Measurements from ENCODE around the gene GLRX.
"Not testable (repeated sequence)": the region's sequence is repeated elsewhere in the genome, so short reads cannot be mapped to it uniquely, and the experiment has no call there.

GLRX gene

DNA sequence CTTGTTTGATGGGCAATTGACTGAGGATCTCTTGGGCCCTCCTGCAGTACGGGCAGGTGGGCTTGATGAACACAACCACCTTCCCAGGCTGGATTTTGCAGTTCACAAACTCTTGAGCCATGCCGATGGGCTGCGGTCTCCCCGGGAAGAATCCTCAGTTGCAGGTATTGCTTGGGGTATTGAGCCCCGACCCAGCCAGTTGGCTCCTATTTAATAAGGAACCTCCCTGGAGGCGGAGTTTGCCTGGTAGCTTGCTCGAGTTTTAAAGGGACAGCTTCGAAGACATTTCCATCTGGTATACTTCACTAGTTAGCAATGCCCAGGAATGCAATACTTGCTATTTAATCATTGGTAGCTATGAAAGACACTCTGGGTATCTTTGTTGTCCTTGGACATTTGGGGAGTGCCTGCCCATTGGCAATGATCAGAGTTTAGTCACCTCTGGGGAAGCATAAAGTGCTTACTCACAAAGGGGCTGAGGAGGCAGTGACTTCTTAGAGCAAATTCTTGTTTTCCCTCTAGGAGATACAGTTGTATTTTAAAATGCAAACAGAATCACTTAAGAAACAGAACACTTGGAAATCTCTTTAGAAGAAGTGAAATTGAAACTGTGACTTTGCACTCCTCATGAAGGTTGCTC, at the start of gene GLRX:
Gene GLRX, minus strand, starts transcription at position 185 of the 640 bp plus-strand sequence. Its CDS starts 64 bp downstream, at position 121.
- peak in 1 of 3 experiments; percentile 35 for DNase-seq (ENCODE audit: low read depth in 3 of 3)

- no peak for DNase-seq (ENCODE audit: low read depth in 3 of 3)
Observed at GRCh38 chr5:95871146-95871806, 48.8 kb upstream of the GLRX start.

DNA sequence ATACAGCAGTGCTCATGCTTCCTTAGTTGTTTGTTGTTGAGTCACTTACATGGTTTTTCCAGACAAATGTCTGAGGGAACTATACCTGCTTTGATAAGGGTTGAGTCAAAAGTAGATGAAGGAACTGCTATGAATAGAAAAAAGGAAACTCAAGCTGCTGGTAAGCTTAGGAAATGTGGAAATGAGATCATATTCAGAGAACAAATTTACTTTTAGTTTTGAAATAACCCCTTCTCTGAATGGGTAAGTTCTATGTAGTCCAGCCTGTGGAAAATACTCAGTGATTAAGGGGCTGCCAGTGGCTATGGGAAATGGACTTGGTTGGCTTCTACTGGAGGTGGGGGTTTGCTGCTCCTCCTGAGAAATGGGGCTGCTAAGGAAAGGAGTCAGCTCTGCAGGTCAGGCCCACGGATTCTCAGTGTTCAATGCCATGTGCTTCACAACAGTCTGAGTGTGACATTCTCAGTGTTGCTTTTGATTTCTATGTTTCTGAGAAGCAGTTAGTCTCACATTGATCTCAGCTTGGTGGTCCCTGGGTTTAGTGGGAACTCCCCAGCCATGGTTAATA, 47.7 kb upstream of the GLRX start:
- peak in 2 of 3 experiments; percentile 15 to 25 for DNase-seq (ENCODE audit: low read depth in 3 of 3)

- DNase-seq (ENCODE audit: low read depth in 3 of 3): not testable (repeated sequence)
Observed at GRCh38 chr5:95869173-95869855, 46.8 kb upstream of the GLRX start.

- DNase-seq (ENCODE audit: low read depth in 3 of 3): no peak
Observed at GRCh38 chr5:95868136-95868535, 45.6 kb upstream of the GLRX start.

DNA sequence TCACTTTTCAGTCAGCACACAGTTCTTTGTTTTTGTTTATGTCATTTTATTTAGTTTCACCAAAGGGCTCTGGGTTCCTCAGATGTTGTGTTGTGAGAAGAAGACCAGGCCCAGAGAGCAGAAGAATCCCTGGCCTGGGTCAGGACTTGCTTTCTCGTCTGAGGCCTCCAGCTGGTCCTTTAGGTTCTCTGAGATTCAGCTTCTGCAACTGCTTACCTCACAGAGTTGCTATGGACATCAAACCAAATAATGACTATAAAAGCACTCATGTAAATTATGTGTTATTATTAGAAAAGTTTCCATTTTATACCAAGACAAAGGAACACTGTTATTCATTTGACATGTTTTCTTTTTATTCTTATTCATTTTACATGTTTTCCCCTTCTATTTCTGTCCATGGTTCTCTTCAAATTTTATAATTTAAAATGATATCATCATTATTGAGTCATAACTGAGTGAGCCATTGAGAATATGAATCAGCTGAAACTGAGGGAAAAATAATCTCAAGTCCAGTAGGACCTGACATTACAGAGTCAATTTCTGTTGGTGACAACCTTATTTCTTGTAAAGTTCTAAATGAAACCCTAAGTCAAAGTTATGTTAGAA, 44.0 kb upstream of the GLRX start:
- no peak for DNase-seq (ENCODE audit: low read depth in 3 of 3)

- DNase-seq (ENCODE audit: low read depth in 3 of 3): no peak
Observed at GRCh38 chr5:95864944-95865504, 42.5 kb upstream of the GLRX start.

- no peak for DNase-seq (ENCODE audit: low read depth in 3 of 3)
Observed at GRCh38 chr5:95864456-95864855, 41.9 kb upstream of the GLRX start.

GRCh38 chr5:95863383-95863757, 40.8 kb upstream of the GLRX start:
- no peak for DNase-seq (ENCODE audit: low read depth in 3 of 3)

DNA sequence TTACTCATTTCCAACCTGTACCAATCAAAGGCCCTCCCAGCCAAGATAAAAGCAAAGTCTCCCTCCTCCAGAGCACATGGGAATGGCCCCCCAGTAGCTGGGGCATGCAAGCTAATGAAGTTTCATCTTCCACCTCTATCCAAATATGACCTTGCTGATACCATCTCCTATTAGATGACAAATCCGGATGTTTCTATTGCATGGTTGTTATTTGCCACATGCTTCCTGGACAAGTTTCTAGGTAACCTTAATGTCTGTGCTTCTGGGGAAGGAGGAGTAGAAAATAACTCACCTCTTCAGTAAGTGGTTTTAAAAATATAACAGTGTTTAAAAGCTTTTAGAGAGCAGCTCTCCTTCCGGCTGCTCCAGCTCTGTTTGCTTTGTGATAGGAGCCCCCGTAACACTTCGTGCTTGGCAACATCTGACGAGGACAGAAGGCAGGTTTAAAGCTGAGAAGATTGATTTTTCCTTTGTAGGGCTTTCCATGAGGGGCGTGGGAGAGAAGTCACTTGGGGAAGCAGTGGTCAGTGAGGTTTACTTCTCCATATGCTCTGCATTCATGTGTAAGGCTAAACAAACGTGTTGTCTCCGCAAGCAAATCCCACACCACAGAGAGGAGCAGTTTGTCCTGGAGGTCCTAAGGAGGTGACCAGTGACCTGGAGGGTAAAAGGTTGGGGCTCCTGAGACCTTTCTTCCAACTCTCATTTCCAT, 40.3 kb upstream of the GLRX start:
- no peak for DNase-seq (ENCODE audit: low read depth in 3 of 3)

- DNase-seq (ENCODE audit: low read depth in 3 of 3): no peak
Observed at GRCh38 chr5:95861864-95862561, 39.5 kb upstream of the GLRX start.

GRCh38 chr5:95861221-95861863, 38.8 kb upstream of the GLRX start:
- no peak for DNase-seq (ENCODE audit: low read depth in 3 of 3)

DNA sequence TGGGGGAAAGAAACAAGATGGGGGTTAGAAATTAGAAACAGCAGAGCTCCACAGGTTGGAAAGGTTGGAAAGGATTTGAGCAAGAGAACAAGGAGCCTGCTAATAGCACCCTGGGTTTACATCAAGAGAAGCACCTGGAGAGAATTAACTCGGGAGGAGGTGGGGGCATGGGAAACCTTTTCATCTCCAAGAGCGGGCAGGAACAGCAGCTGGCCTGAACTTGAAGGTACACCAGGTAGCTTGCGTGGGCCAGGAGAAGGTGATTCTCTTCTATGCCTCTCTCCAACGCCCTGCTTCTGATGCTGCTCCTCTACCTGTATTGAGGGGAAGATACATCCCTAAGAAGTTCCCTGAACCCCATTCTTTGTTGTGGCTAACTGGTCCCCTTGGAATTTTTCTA, 37.1 kb upstream of the GLRX start:
- DNase-seq (ENCODE audit: low read depth in 3 of 3): no peak

DNA sequence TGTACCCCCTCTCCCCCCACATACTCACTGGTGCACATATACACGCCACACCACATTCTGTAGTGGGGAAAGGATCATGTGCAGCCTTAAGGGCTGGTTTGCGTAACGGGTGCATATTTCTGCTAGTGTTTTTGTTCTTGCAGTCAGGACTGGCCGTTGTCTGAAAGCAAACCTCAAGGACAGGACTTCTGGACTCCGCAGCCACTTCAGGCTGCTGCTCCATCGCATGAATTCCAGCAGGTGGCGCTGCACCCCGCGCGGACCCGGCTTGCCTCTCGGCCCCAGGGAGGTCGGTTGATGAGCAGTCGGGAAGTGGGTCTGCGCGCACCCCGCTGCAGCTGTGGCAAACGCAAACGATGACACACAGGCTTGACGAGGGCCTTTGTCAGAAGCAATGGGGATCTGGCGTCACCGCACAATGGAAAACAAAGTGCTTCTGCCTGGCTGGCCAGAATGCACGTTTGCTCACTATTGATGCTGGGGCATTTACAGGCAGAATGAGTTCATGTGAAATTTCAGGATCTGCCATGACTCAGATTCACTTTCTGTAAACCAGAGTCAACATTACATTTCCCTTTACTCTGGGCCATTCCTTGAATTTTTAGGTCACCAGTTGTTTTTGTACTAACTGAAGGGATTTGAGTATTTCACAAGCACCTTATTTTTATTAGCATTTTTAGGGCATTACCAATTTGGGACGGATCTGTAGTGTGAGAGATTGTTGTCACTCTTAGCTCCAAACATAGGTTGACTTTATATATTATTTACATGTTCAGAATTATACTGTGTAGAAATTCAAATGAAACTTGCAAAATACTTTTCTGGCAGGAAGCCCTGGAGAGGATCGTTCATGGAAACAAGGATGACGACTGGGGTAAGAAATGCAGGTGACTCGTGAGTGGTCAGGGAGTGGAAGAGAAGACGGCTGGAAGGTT, 36.4 kb upstream of the GLRX start:
- peak; percentile 83 to 84 (median 83) for DNase-seq (ENCODE audit: low read depth in 3 of 3)

DNA sequence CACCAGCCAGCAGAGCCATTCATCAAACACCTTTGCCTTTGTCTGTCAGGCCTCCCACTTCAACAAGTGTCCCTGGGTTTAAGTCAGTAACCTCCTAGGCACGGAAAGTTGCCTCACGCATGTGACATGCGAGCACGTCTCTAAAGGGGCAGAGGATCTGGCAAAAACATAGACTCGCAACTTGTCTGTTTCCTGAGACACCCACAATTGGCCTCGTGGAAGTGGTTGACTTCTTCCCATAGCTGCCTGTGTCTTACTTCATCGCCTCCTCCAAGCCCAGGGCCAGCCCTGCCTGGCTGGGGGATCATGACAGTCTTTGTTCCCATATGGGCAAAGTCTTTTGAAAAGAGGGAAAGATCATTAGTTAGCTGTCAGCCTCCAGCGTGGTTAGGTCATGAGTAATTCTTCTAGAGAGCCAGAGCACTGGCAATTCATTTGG, 35.5 kb upstream of the GLRX start:
- no peak for DNase-seq (ENCODE audit: low read depth in 3 of 3)

DNA sequence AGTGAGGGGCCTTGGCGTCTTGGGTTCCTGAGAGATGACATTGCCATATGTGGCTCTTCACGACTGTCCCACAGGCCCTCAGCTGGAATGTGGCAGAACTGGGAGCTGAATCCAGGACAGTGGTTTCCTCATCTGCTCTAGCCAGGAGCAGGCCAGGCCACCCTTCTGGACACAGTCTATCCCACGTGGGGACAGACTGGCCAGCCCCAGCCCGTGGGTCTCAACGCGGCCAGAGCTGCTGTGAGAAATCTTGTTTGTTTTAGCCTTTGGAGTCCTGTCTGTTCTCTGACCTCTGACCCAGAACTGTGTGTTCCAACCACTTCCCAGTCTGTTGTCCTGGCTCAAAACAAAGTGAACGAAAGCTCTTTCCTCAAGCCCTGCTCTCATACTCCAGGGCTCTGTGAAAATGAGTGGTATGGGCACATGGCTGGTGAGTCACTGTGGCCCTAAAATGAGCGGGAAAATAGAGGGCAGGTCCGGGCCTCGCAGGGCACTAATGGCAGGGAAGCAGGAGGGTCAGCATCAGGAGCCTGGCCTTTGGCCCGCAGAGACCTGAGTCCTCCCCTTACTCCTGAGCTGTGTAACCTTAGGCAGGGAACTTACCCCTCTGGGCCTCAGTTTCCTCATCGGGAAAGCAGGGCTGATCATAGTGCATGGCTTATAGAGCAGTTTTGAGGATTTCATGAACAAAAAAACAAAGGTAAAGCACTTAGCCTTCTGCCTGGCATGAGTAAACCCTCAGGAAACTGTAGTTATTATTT, 34.8 kb upstream of the GLRX start:
- no peak for DNase-seq (ENCODE audit: low read depth in 3 of 3)

DNA sequence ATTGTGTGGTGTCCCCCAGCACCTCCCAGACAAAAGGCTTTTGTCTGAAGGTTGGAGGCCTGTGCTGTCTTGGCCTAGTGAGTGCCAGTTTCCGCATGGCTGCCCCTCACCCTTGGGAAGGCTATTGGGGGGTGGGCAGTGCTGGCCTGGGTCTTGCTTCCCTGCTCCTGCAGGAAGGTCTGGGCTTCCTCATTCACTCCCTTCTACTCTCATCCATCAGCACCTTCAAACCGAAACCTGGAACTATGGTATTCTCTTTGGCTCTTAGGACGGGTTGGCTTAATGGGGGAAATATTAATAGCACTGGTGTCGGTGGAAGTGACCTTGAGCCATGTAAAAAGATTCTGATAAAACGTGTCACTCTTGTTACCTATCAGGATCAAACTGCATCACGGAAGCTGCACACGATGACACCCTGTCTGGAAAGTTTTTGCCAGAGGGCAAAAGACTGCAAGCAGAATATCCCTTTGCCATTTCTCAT, 34.0 kb upstream of the GLRX start:
- DNase-seq (ENCODE audit: low read depth in 3 of 3): no peak

DNA sequence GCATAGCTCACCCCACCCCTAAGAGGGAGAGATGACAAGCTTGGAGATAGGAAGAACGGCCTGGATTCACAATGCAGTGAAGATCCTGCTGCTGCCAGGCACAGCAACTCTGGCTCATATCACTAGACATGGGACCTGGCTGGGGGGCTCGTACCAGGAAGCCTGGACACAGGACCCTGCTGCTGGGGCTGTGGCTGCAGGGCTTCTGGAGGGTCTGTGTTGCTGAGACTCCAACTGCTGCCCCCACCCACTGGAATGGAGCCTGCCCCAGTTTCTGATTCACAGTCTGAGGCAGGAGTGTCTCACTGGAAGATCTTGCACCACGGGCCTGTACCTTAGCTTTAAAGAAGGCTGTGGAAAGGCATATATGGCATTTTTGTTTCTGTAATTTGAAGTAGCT, 31.0 kb upstream of the GLRX start:
- no peak for DNase-seq (ENCODE audit: low read depth in 3 of 3)
